HL-60 (cell line): ENCODE measurements around the gene FLVCR1.

Experiments
- DNase-seq, 2 experiments: peaks; one replicate each; pipeline ENCODE4 v3.0.0-alpha.2; 2010 to 2020; ENCODE audit warnings: low read depth in 1 of 2, low spot score in 1 of 2
- H3K27ac ChIP-seq: fragments of 250-450 bp; sonication (Bioruptor Pico); replicated peaks from 2 replicates; pipeline ENCODE4 v1.5.1; 2020; ENCODE audit warnings: mild to moderate bottlenecking, moderate library complexity
- H3K27me3 ChIP-seq: fragments of 250-450 bp; sonication (Bioruptor Pico); 2 replicates; pipeline ENCODE4 v1.5.1; 2021; ENCODE audit warnings: mild to moderate bottlenecking, moderate library complexity; ENCODE audit not compliant: insufficient read depth, poor library complexity, severe bottlenecking
- H3K4me3 ChIP-seq: replicated peaks from 2 replicates; pipeline ENCODE4 v1.5.1; 2011; ENCODE audit warnings: mild to moderate bottlenecking, control low read depth, low read length; ENCODE audit not compliant: insufficient read depth
- CTCF ChIP-seq: IDR thresholded peaks from one replicate; pipeline ENCODE4 v1.5.1; 2011; ENCODE audit warnings: low read length, control low read depth, inconsistent platforms; ENCODE audit not compliant: insufficient read depth
- GABPA ChIP-seq: IDR thresholded peaks from 2 replicates; pipeline ENCODE4 v1.6.1; 2012; ENCODE audit warnings: low read depth
- POLR2AphosphoS5 ChIP-seq: IDR thresholded peaks from 2 replicates; pipeline ENCODE4 v1.6.1; 2012; ENCODE audit warnings: low read depth
- REST ChIP-seq: IDR thresholded peaks from 2 replicates; pipeline ENCODE4 v1.6.1; 2012; ENCODE audit warnings: low read depth; ENCODE audit not compliant: insufficient replicate concordance
- SPI1 ChIP-seq: IDR thresholded peaks from 2 replicates; pipeline ENCODE4 v1.6.1; 2012; ENCODE audit warnings: low read depth, mild to moderate bottlenecking, borderline replicate concordance

Gene FLVCR1

GRCh38 chr1:212871976-212872375 is 13.9 kb downstream of the FLVCR1 start:
- Histone ChIP-seq H3K27me3 (no peaks in the 10 kb centered on the region), H3K4me3 (no peak overlapping the region), H3K27ac (no peak overlapping the region)
- no peak for DNase-seq
- TF ChIP-seq GABPA (no peak), REST (no peak), POLR2AphosphoS5 (no peak), SPI1 (no peak), CTCF (no peak)

GRCh38 chr1:212873518-212873917 is 15.4 kb downstream of the FLVCR1 start:
- Histone ChIP-seq H3K4me3 (no peak overlapping the region), H3K27ac (no peak overlapping the region), H3K27me3 (no peaks in the 10 kb centered on the region)
- TF ChIP-seq GABPA = no peak
- DNase-seq = no peak

GRCh38 chr1:212878418-212878817 is 20.3 kb downstream of the FLVCR1 start:
- no peak overlapping the region for H3K4me3 ChIP-seq
- no peaks in the 10 kb centered on the region for H3K27me3 ChIP-seq
- H3K27ac ChIP-seq = no peak overlapping the region
- no peak for DNase-seq
- TF ChIP-seq CTCF = no peak

- no peak for TF ChIP-seq GABPA
- TF ChIP-seq CTCF = no peak
- TF ChIP-seq POLR2AphosphoS5 = no peak
- TF ChIP-seq SPI1 = no peak
- TF ChIP-seq REST = no peak
- H3K27ac ChIP-seq = no peak overlapping the region
- no peak for DNase-seq
- H3K4me3 ChIP-seq = no peak overlapping the region
- H3K27me3 ChIP-seq = no peaks in the 10 kb centered on the region
Measured at GRCh38 chr1:212879947-212880690, 22.0 kb downstream of the FLVCR1 start.
